Epithelial cell of esophagus (primary cell): ENCODE measurements around the gene KIF1A.

ENCODE experiments used
- DNase-seq: peaks from one replicate; pipeline ENCODE4 v3.0.0; 2010; ENCODE audit warnings: low read depth
- H3K4me3 ChIP-seq: 2 replicates; pipeline ENCODE4 v1.5.1; 2011; ENCODE audit warnings: mild to moderate bottlenecking, low read length, control low read depth
- CTCF ChIP-seq: IDR thresholded peaks from 2 replicates; pipeline ENCODE4 v1.5.1; 2011; ENCODE audit warnings: low read depth, mild to moderate bottlenecking, low read length, control low read depth, inconsistent platforms; ENCODE audit not compliant: insufficient read depth; ENCODE audit errors: missing control alignments

KIF1A gene

GRCh38 chr2:240762249-240762648, 57.8 kb downstream of the KIF1A start:
- no peak for DNase-seq
- no peak for TF ChIP-seq CTCF
- no peak overlapping the region for H3K4me3 ChIP-seq

- DNase-seq, result no peak
- H3K4me3 ChIP-seq, result no peak overlapping the region
- no peak for TF ChIP-seq CTCF
Measured at GRCh38 chr2:240760576-240761246, 59.3 kb downstream of the KIF1A start.

GRCh38 chr2:240760121-240760520, 59.9 kb downstream of the KIF1A start:
- TF ChIP-seq CTCF, result no peak
- no peak for DNase-seq
- no peak overlapping the region for H3K4me3 ChIP-seq

- H3K4me3 ChIP-seq, result no peak overlapping the region
- no peak for TF ChIP-seq CTCF
- DNase-seq, result no peak
Measured at GRCh38 chr2:240759459-240759858, 60.6 kb downstream of the KIF1A start.

- no peak for TF ChIP-seq CTCF
- H3K4me3 ChIP-seq, result no peak overlapping the region
- DNase-seq, result no peak
Measured at GRCh38 chr2:240757086-240757614, 62.9 kb downstream of the KIF1A start.

- DNase-seq, result no peak
- TF ChIP-seq CTCF, result no peak
- H3K4me3 ChIP-seq, result no peak overlapping the region
Measured at GRCh38 chr2:240752209-240752608, 67.8 kb downstream of the KIF1A start.

GRCh38 chr2:240750409-240750808, 69.6 kb downstream of the KIF1A start:
- TF ChIP-seq CTCF, result no peak
- no peak for DNase-seq
- no peak overlapping the region for H3K4me3 ChIP-seq
